Measurements from ENCODE around the gene BBS5.

Gene BBS5

GRCh38 chr2:169546756-169547155 is 67.5 kb downstream of the BBS5 start:
- DNase-seq (ENCODE audit: low spot score), result no peak

Measured in CD4-positive, alpha-beta T cell treated with Interleukin-6 at 100 ng/mL for 8 hours (primary cell).